Retinal pigment epithelial cell (primary cell): ENCODE data around the gene PTPRC.

Experiments
- DNase-seq: peaks from one replicate; pipeline ENCODE4 v3.0.0-alpha.2; 2010; ENCODE audit warnings: low read depth
- H3K4me3 ChIP-seq: 2 replicates; pipeline ENCODE4 v1.5.1; 2011; ENCODE audit warnings: mild to moderate bottlenecking, low read length, control low read depth, moderate library complexity
- CTCF ChIP-seq: conservative IDR thresholded peaks from 2 replicates; pipeline ENCODE4 v1.5.1; 2011; ENCODE audit warnings: low read depth, low read length, control low read depth, inconsistent platforms

Gene PTPRC

GRCh38 chr1:198650506-198650905 lies 11.7 kb downstream of the PTPRC start:
- no peak overlapping the region for H3K4me3 ChIP-seq
- TF ChIP-seq CTCF, result no peak
- no peak for DNase-seq

GRCh38 chr1:198651650-198652400 lies 13.0 kb downstream of the PTPRC start:
- no peak for DNase-seq
- TF ChIP-seq CTCF, result no peak
- no peak overlapping the region for H3K4me3 ChIP-seq

- no peak for TF ChIP-seq CTCF
- H3K4me3 ChIP-seq, result no peak overlapping the region
- no peak for DNase-seq
These were observed 15.1 kb downstream of the PTPRC start for GRCh38 chr1:198653808-198654413.

GRCh38 chr1:198655459-198656121 lies 16.8 kb downstream of the PTPRC start:
- no peak for TF ChIP-seq CTCF
- no peak overlapping the region for H3K4me3 ChIP-seq
- no peak for DNase-seq

GRCh38 chr1:198656500-198656932 lies 17.7 kb downstream of the PTPRC start:
- no peak overlapping the region for H3K4me3 ChIP-seq
- DNase-seq, result no peak
- TF ChIP-seq CTCF, result no peak

GRCh38 chr1:198657550-198658064 lies 18.8 kb downstream of the PTPRC start:
- H3K4me3 ChIP-seq, result no peak overlapping the region
- no peak for DNase-seq
- no peak for TF ChIP-seq CTCF
